NB4 (cell line): ENCODE results near the gene CDK5RAP3.

Experiments
- DNase-seq: peaks from one replicate; pipeline ENCODE4 v3.0.0; 2010; ENCODE audit warnings: low read depth
- H3K4me3 ChIP-seq: one replicate; pipeline ENCODE4 v1.5.1; 2011; ENCODE audit warnings: mild to moderate bottlenecking, low read depth, low read length, moderate library complexity
- MAX ChIP-seq: IDR thresholded peaks from 2 replicates; pipeline ENCODE4 v1.6.1; 2011; ENCODE audit warnings: low read depth, low read length
- MYC ChIP-seq: IDR thresholded peaks from 2 replicates; pipeline ENCODE4 v1.6.1; 2011; ENCODE audit warnings: low read depth, low read length
- POLR2A ChIP-seq: IDR thresholded peaks from 2 replicates; pipeline ENCODE4 v1.6.1; 2011; ENCODE audit warnings: mild to moderate bottlenecking; ENCODE audit not compliant: insufficient read length; ENCODE audit errors: extremely low read depth
- TF ChIP-seq, protein P1 (sequence below): IDR thresholded peaks from one replicate; pipeline ENCODE4 v1.5.1; 2012; ENCODE audit warnings: low read depth, low read length

The CDK5RAP3 gene

GRCh38 chr17:47946516-47946915, 24.4 kb upstream of the CDK5RAP3 start:
- no peak for TF ChIP-seq MAX
- TF ChIP-seq MYC: no peak
- TF ChIP-seq, protein P1, sequence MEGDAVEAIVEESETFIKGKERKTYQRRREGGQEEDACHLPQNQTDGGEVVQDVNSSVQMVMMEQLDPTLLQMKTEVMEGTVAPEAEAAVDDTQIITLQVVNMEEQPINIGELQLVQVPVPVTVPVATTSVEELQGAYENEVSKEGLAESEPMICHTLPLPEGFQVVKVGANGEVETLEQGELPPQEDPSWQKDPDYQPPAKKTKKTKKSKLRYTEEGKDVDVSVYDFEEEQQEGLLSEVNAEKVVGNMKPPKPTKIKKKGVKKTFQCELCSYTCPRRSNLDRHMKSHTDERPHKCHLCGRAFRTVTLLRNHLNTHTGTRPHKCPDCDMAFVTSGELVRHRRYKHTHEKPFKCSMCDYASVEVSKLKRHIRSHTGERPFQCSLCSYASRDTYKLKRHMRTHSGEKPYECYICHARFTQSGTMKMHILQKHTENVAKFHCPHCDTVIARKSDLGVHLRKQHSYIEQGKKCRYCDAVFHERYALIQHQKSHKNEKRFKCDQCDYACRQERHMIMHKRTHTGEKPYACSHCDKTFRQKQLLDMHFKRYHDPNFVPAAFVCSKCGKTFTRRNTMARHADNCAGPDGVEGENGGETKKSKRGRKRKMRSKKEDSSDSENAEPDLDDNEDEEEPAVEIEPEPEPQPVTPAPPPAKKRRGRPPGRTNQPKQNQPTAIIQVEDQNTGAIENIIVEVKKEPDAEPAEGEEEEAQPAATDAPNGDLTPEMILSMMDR: no peak
- TF ChIP-seq POLR2A: no peak
- no peak for DNase-seq
- H3K4me3 ChIP-seq: no peak overlapping the region

GRCh38 chr17:47946929-47947397, 23.9 kb upstream of the CDK5RAP3 start:
- peak; percentile 62; the same call in 1 of the 2 replicates for TF ChIP-seq MYC
- TF ChIP-seq MAX: peak; percentile 58; the same call in 1 of the 2 replicates
- TF ChIP-seq, protein P1: peak; percentile 77
- no peak for TF ChIP-seq POLR2A
- DNase-seq: peak; percentile 78
- H3K4me3 ChIP-seq: no peak overlapping the region

DNA sequence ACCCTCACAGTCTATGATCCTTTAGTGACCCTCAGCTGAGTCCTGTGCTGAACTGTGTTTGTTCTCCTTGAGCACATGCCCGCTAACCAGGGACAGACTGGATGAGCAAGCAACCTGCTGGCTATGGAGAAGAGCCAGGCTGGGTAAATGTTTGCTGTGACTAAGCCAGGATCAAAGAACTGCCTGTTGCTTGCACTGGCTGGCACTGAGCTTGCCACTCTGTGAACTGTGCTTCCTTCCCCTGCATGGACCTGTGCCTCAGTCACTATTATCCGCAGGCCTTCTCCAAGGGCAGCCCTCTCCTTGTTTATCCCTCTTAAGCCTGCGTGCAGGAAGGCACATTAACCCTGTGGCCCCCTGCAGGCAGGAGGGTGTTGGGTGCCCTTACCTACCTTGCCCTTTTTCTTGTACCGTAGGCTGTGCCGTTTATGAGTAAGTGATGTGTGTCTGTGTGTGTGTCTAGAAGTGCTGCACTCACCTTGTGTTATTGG, 22.2 kb upstream of the CDK5RAP3 start:
- H3K4me3 ChIP-seq: no peak overlapping the region
- no peak for TF ChIP-seq MAX
- TF ChIP-seq, protein P1: no peak
- TF ChIP-seq MYC: no peak
- no peak for TF ChIP-seq POLR2A
- no peak for DNase-seq

GRCh38 chr17:47949197-47949759, 21.6 kb upstream of the CDK5RAP3 start:
- TF ChIP-seq MAX (no peak), POLR2A (no peak), MYC (no peak)
- TF ChIP-seq, protein P1: peak; percentile 88

DNA sequence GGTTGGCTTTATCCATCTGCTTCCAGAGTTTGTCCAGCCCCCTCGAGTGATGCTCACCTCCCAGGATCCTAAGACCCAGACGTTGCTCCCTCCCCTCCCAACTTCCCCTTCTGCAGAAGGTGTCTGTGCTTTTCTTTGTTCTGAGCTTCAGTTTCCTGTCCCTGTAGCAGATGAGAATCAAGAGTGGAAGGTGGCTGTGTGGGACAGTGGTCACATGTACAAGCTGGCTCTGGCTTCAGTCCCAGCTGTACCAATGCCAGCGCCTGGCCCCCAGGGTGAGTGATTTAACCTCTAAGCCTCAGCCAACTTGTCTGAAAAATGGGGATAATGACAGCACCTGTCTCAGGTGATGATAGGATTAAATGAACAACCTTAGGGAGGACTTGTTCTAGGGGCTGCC, 21.0 kb upstream of the CDK5RAP3 start:
- TF ChIP-seq, protein P1: no peak
- TF ChIP-seq MAX: no peak
- no peak for TF ChIP-seq POLR2A
- no peak for TF ChIP-seq MYC
- no peak overlapping the region for H3K4me3 ChIP-seq
- DNase-seq: no peak

More at GRCh38 chr17:47949197-47949759, 21.6 kb upstream of the CDK5RAP3 start:
- H3K4me3 ChIP-seq: no peak overlapping the region
- peak; percentile 85 for DNase-seq
